Activated CD8-positive, alpha-beta memory T cell treated with anti-CD3 and anti-CD28 coated beads, Interleukin-2, amount 50 U/mL, for 4 hours (primary cell): ENCODE measurements around the gene TOMM34.

Source experiments
- DNase-seq: peaks from one replicate; pipeline ENCODE4 v3.0.0-alpha.2; 2020

Gene TOMM34

DNA sequence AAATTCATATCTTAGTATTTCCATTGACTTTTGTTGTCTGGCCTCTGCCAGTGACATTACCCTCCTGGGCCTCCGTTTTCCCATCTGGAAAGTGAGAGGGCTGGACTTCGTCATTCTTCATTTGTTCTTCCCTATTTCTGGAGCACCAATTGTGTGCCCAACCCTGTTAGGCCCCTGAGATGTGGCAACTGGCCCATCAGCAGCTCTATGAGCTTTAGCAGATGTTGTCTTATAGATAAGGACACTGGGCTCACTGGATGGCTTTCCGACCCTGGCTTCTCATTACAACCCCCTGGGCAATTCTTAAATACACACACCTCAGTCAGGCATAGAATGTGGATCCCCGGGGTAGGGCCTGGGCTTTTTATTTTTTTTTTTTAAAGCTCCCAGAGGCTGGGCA is 35.7 kb downstream of the TOMM34 start:
- no peak for DNase-seq

DNA sequence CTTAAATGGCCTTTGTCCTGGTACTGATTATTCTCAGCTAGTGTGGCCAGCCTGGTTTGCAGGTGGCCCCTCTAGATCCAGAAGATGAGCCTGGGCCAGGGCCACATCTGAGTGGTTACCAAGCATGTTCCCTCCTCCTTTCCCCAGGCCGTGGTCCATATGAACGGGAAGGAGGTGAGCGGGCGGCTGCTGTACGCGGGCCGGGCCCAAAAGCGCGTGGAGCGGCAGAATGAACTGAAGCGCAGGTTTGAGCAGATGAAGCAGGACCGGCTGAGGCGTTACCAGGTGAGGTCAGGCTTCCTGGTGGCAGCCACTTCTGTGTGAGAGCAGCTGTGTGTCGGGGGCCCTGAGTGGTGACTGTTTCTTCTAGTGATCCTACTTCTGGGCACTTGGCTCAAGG is 38.8 kb downstream of the TOMM34 start:
- DNase-seq, result no peak

- DNase-seq, result no peak
Observed at GRCh38 chr20:44918761-44919160, 41.4 kb downstream of the TOMM34 start.

- no peak for DNase-seq
Observed at GRCh38 chr20:44918342-44918741, 41.9 kb downstream of the TOMM34 start.

DNA sequence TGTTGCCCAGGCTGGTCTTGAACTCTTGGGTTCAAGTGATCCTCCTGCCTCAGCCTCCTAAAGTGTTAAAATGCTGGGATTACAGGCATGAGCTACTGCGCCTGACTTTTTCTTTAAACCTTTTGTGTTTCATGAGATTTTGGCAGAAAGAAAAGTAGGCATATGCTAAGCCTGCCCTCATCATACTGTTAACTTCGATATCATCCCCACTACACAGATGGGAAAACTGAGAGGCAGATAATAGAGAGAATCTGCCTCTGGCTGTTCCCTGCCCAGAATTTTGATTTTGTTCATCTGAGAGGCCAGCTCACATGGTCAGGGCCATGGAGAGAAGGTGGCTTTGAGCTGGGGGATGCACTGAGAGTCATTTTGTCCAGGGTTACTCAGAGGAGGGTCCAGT is 42.8 kb downstream of the TOMM34 start:
- no peak for DNase-seq

GRCh38 chr20:44916586-44916985 is 43.6 kb downstream of the TOMM34 start:
- no peak for DNase-seq

- DNase-seq, result no peak
Observed at GRCh38 chr20:44914924-44915323, 45.3 kb downstream of the TOMM34 start.

DNA sequence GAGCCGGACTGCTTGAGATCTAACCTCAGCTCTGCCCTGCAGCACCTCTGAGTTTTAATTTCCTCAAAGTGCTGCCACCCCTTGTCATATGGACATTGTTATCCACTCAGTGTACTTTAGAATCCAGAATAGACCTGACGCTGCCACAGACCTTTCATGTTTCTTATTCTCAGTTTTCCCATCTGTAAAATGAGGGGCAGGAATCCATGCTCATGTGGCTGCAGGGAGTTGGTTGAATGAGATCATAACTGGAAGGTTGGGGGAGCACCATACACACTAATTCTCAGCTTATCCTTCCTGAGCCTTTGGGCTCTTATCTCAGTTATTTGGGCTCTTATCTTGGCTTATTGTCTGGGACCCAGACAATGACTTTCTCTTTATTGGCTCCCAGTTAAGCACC is 48.0 kb downstream of the TOMM34 start:
- no peak for DNase-seq

DNA sequence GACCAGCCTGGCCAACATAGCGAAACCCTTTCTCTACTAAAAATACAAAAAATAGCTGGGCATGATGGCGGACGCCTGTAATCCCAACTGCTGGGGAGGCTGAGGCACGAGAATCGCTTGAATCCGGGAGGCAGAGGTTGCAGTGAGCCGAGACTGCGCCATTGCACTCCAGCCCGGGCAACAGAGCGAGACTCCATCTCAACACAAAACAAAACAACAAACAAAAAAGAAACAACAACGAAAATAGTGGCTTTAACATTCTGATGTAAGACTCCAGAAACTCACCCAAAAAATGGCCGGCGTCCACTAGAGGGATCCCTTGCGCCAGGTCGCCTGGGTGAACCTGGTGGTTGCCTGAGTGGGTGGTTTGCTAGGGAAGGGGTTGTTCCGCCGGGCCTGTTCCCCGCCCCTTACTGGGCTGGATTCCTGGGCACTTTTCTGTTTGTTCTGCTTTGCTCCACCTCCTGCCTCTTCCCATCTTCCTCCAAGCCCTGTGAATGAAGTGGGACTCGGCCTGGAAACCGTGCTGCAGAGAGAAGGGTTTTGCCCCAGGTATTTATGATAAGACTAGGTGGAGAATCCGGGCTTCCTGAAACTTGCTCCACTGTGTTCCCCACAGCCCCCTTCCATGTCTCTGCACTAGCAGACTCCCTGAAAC is 48.8 kb downstream of the TOMM34 start:
- DNase-seq, result peak; percentile 53

DNA sequence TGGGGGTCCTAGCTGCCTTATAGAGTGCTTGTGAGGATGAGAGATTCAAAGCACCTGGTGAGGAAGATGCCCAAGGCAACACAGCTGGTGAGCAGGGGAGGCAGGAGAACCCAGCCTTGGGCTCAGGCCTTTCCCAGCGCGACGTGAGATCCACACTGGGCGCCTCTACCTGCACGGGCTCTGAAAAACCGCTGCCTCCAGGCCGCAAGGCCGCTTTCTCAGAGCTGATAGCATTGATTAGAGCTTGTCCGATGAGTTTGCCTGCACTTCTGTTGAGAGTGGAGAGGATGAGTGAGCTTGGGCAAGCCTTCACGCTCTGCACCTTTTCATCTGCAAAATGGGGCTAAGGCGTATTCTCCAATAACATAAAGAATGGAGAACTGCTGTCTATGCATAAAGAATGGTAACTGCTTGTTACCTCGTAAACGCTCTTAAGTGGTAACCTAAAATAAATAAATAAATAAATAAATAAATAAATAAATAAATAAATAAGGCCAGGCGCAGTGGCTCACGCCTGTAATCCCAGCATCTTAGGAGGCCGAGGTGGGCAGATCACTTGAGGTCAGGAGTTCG is 49.4 kb downstream of the TOMM34 start:
- no peak for DNase-seq

- peak; percentile 81 for DNase-seq
Observed at GRCh38 chr20:44909872-44910689, 50.1 kb downstream of the TOMM34 start, which contains the start of gene PABPC1L. TSS of gene PABPC1L (plus strand) at chr20:44910060. CDS start at chr20:44910144, 84 bp downstream.

- DNase-seq, result no peak
Observed at GRCh38 chr20:44908987-44909871, 51.0 kb downstream of the TOMM34 start.

GRCh38 chr20:44904377-44904776 is 55.8 kb downstream of the TOMM34 start:
- DNase-seq, result no peak

DNA sequence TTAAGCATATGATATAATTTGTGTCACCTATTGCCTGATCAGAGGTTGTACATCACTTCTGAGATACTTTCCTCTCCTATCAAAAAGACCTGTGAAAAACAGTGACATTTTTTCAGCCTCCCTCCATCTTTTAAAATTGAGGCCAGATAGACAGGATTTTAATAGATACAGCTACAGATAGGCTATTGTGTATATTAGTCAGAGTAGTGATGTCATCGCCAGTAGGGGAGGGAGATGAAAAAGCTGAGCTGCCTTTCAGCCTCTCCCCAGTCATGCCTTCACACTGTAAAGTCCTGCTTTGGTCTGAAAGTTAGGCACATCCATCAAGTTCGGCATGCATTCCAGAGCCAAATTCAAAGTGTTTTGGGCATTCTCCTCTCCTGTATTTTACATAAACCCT is 58.2 kb downstream of the TOMM34 start:
- no peak for DNase-seq

- no peak for DNase-seq
Observed at GRCh38 chr20:44900231-44900854, 59.9 kb downstream of the TOMM34 start.

DNA sequence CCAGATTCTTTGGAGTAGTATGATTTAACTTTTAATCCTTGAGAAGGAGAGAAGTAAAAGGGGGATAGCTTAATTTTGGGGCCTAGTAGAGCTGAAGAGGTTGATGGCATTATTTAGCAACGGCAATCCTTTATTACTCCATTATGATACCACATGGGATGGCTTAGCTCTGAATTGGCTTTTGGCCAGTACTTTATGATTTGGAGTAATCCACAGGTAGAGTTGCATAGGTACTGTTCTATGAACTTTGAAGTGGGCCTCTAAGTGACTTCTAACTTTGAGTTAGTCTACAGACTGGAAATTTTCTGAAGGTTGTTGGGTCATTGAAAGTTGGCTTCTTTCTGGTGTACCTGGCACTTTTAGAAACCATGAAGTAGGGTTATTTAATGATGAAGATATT is 63.1 kb downstream of the TOMM34 start:
- DNase-seq, result no peak

- DNase-seq, result no peak
Observed at GRCh38 chr20:44896583-44896982, 63.6 kb downstream of the TOMM34 start.

GRCh38 chr20:44894959-44895358 is 65.2 kb downstream of the TOMM34 start:
- DNase-seq, result no peak
